ENCODE results near the gene TRIM44. TPM values are rescaled to one million over a fixed set of nuclear protein-coding genes. Genes with fewer than 3 reads are reported as not detected.
"Not testable (repeated sequence)": the region's sequence is repeated elsewhere in the genome, so short reads cannot be mapped to it uniquely, and the experiment has no call there.

Gene TRIM44
- total RNA-seq, 1 donor from 2014 or later = 57.8 TPM

- no peak for DNase-seq (ENCODE audit: low spot score)
Observed at GRCh38 chr11:35740061-35740799, 77.7 kb downstream of the TRIM44 start.

GRCh38 chr11:35742707-35743454 is 80.3 kb downstream of the TRIM44 start:
- intact Hi-C loops (cut with DNase I) = no loop called here
- DNase-seq (ENCODE audit: low spot score) = no peak

More at GRCh38 chr11:35740061-35740799, 77.7 kb downstream of the TRIM44 start:
- intact Hi-C loops (cut with DNase I) = no loop called here

DNA sequence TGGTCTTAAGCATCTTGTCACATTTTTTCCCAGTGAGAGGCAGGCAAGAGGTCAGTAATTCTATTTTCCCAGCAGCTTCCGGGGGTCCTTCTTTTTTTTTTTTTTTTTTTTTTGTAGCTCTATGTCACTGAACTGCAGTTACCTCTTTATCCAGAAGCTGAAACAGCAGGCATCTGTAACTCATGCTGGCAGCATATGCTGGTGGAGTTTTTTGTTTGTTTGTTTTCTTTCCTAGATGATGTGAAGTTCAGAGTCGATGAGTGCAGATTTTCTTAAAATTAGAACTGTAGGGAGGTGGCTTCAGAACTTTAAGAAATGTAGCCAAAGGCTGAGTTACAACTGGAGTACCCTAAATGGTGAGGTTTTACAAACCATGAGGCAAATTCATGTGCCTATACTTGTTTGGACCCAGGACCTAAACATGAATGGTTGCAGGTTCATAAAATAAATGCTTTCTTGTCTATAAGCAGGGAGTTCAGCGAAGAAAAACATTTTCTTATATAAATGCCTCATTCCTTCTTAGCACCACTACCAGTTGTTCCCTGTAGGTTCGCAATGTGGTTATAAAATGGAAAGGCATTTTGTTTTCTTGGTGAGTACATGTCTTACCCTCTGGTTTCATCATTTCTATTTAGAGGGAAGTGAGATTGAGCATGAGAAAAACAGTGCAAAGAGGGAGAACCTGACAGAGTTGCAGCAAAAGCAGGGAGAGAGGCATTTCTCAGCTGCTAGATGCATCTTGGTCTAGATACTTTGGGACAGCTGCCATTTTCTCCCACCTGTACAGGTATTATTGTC is 84.0 kb downstream of the TRIM44 start:
- no peak for DNase-seq (ENCODE audit: low spot score)
- intact Hi-C loops (cut with DNase I) = loop anchor here (5.0 kb wide), 1 partner anchor 41 kb away; no protein-coding TSS in a partner anchor

DNA sequence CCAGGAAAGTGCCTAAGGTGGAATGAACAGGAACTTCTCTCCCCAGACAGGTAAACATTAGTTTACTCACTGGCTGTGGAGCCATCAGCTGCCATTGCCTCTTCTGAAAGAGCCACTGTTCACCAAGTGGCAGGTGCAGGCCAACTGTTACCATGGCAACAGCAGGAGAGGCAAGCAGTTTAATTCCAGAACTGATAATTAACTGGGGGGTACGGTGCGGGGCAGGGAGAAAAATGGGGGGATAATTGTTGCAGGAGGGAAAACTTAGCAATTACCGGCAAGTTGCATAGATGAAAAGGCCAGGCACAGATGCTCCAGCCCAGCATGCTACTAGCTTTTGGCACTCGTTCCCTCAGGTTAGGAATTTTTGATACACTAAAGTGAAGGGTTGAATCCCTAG is 85.1 kb downstream of the TRIM44 start:
- DNase-seq (ENCODE audit: low spot score) = no peak
- intact Hi-C loops (cut with DNase I) = loop anchor here (5.0 kb wide), 1 partner anchor 40 kb away; no protein-coding TSS in a partner anchor

DNA sequence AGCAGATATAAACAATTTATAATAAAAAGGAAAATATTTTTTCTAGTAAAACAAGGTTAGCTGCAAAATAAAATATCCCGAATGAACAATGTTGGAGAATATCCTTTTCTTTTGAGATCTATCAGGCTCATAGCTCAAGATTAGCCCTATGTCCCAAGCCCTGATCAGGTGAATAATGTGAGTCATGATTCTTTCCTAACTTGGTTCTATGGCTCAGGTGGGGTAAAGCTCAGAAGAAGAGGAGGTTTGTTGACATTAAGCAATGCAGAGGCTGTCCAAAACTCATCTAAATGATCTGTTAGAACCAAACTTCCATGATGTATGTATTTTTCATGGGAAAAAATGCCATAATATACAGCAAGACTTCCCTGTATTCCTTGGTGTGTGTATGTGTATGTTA is 86.1 kb downstream of the TRIM44 start:
- no peak for DNase-seq (ENCODE audit: low spot score)
- intact Hi-C loops (cut with DNase I) = loop anchor here (5.0 kb wide), 1 partner anchor 39 kb away; no protein-coding TSS in a partner anchor

DNA sequence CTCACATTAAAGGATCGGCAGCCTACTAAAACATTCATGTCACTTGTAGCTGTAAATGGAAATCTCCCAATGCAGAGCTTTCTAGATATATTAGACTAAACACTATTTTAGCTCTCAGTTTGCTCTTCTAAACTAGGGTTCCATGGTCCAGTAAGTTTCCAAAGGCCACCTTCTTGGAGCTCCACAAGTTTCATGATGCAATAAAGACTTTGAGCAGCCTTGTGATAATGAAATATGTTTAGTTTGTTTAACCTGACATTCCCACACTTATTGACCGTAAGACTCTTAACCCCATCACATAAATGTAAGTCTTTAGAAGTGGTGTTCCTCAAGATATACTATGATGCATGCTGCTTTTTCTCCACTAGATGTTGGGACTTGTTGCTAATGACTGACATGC is 87.7 kb downstream of the TRIM44 start:
- intact Hi-C loops (cut with DNase I) = no loop called here
- no peak for DNase-seq (ENCODE audit: low spot score)

- intact Hi-C loops (cut with DNase I) = no loop called here
Observed at GRCh38 chr11:35750981-35751663, 88.5 kb downstream of the TRIM44 start.

GRCh38 chr11:35751664-35752061 is 89.1 kb downstream of the TRIM44 start:
- intact Hi-C loops (cut with DNase I) = no loop called here
- DNase-seq (ENCODE audit: low spot score) = no peak

More at GRCh38 chr11:35750981-35751663, 88.5 kb downstream of the TRIM44 start:
- no peak for DNase-seq (ENCODE audit: low spot score)

DNA sequence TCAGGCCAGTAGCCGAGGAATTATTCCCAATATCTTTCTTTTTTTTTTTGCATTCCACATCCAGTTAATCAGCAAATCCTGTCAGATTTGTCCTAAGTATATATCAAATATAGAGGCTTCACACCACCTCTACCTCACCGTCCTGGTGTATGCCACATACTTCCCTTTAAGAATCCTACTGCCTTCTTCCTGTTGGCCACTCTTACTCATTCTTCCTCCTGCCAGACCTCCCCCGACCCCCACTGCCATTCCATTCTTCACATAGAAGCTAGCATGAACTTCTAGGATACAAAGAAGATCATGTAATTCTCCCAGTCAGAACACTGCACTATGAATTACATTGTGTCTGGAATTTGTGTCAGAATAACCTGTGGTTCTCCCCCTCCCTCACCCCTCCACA is 89.5 kb downstream of the TRIM44 start:
- no peak for DNase-seq (ENCODE audit: low spot score)
- intact Hi-C loops (cut with DNase I) = no loop called here

GRCh38 chr11:35753573-35753972 is 91.0 kb downstream of the TRIM44 start:
- intact Hi-C loops (cut with DNase I); DNase-seq (ENCODE audit: low spot score): not testable (repeated sequence)

GRCh38 chr11:35759951-35760350 is 97.4 kb downstream of the TRIM44 start:
- DNase-seq (ENCODE audit: low spot score); intact Hi-C loops (cut with DNase I): not testable (repeated sequence)

DNA sequence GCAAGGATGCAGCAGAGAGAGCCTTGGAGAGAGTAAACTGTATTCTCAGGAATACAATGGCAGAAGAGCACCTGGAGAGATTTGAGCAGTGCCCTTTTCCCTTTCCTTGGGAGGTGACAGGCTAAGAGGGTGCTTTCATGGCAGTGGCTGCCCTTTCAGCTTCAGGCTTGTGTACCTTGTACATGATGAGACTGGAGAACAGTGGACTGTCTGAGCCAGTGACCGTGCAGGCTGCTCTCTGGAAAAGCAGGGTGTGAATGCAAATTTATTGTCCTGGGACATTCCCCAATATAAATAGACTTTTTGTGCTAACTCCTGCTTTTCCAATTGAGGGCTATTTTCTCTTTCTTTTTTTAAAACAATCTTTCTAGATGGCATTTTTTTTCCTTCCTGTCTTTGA is 99.3 kb downstream of the TRIM44 start:
- intact Hi-C loops (cut with DNase I) = no loop called here
- no peak for DNase-seq (ENCODE audit: low spot score)

DNA sequence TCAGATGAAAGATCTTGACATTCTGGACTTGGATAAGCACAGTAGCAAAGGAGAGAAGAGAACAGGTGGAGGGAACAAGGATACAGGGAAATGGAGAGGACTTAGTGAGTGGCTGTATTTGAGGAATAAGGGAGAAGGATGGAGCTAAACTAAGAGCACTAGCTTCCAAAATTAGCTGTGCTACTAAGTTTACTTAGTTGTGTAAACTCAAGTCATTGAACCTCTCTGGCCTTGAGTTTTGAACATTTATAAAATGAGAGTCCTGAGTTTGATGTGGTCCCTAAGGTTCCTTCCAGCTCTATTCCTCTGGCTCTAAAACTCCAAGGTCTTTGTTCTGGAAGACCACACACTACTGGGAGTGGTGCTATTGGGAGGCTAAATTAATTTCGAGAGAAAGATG is 100.7 kb downstream of the TRIM44 start:
- no peak for DNase-seq (ENCODE audit: low spot score)
- intact Hi-C loops (cut with DNase I) = no loop called here

GRCh38 chr11:35763765-35764164 is 101.2 kb downstream of the TRIM44 start:
- intact Hi-C loops (cut with DNase I) = no loop called here
- DNase-seq (ENCODE audit: low spot score) = no peak

- intact Hi-C loops (cut with DNase I) = no loop called here
- DNase-seq (ENCODE audit: low spot score) = no peak
Observed at GRCh38 chr11:35764417-35764816, 101.8 kb downstream of the TRIM44 start.

- DNase-seq (ENCODE audit: low spot score) = no peak
- intact Hi-C loops (cut with DNase I) = no loop called here
Observed at GRCh38 chr11:35765211-35765610, 102.6 kb downstream of the TRIM44 start.

- no peak for DNase-seq (ENCODE audit: low spot score)
- intact Hi-C loops (cut with DNase I) = no loop called here
Observed at GRCh38 chr11:35766651-35767050, 104.1 kb downstream of the TRIM44 start.

- DNase-seq (ENCODE audit: low spot score); intact Hi-C loops (cut with DNase I): not testable (repeated sequence)
Observed at GRCh38 chr11:35770425-35770824, 107.8 kb downstream of the TRIM44 start.

GRCh38 chr11:35771722-35772121 is 109.1 kb downstream of the TRIM44 start:
- intact Hi-C loops (cut with DNase I) = no loop called here
- DNase-seq (ENCODE audit: low spot score) = no peak

All from cardiac septum (tissue), 1 donor.